Brain microvascular endothelial cell (primary cell): ENCODE measurements around the gene BORCS5.

Source experiments
- DNase-seq: peaks from one replicate; pipeline ENCODE4 v3.0.0-alpha.2; 2020
- H3K27ac ChIP-seq: fragments of 250-450 bp; sonication (Bioruptor Pico); 2 replicates; pipeline ENCODE4 v1.5.1; 2020; ENCODE audit warnings: mild to moderate bottlenecking, moderate library complexity
- H3K27me3 ChIP-seq: fragments of 250-450 bp; sonication (Bioruptor Pico); replicated peaks from 2 replicates; pipeline ENCODE4 v1.5.1; 2020; ENCODE audit warnings: mild to moderate bottlenecking
- H3K36me3 ChIP-seq: fragments of 250-450 bp; sonication (Bioruptor Pico); replicated peaks from 2 replicates; pipeline ENCODE4 v1.5.1; 2020; ENCODE audit warnings: mild to moderate bottlenecking
- H3K4me3 ChIP-seq: 2 replicates; pipeline ENCODE4 v1.5.1; 2011; ENCODE audit warnings: low read depth, mild to moderate bottlenecking, control low read depth, low read length, moderate library complexity
- CTCF ChIP-seq: IDR thresholded peaks from 2 replicates; pipeline ENCODE4 v1.5.1; 2011; ENCODE audit warnings: low read depth, mild to moderate bottlenecking, moderate library complexity, low read length, control low read depth, inconsistent platforms; ENCODE audit errors: missing control alignments
- in situ Hi-C: cut with HindIII; loops from 2 replicates; pipeline ENCODE4 v1.10.0; 2017; ENCODE audit warnings: low sequenced_read_pairs, low pct_ligation_motif_present

Gene BORCS5

GRCh38 chr12:12465522-12465921 lies 108.6 kb downstream of the BORCS5 start:
- H3K27me3 ChIP-seq, result no peaks in the 10 kb centered on the region
- DNase-seq, result no peak
- TF ChIP-seq CTCF, result no peak
- H3K36me3 ChIP-seq, result no peaks in the 10 kb centered on the region
- in situ Hi-C loops, result no loop called here
- H3K4me3 ChIP-seq, result no peak overlapping the region
- H3K27ac ChIP-seq, result no peak overlapping the region

GRCh38 chr12:12466157-12466556 lies 109.3 kb downstream of the BORCS5 start:
- no peak overlapping the region for H3K4me3 ChIP-seq
- in situ Hi-C loops, result no loop called here
- DNase-seq, result no peak
- H3K27me3 ChIP-seq, result no peaks in the 10 kb centered on the region
- TF ChIP-seq CTCF, result no peak
- H3K36me3 ChIP-seq, result no peaks in the 10 kb centered on the region
- no peak overlapping the region for H3K27ac ChIP-seq

GRCh38 chr12:12467264-12467663 lies 110.4 kb downstream of the BORCS5 start:
- no peak for TF ChIP-seq CTCF
- Histone ChIP-seq H3K36me3 (no peaks in the 10 kb centered on the region), H3K4me3 (no peak overlapping the region), H3K27me3 (no peaks in the 10 kb centered on the region), H3K27ac (no peak overlapping the region)
- DNase-seq, result no peak
- in situ Hi-C loops, result no loop called here

GRCh38 chr12:12467688-12468261 lies 110.9 kb downstream of the BORCS5 start:
- TF ChIP-seq CTCF, result no peak
- no peaks in the 10 kb centered on the region for H3K27me3 ChIP-seq
- DNase-seq, result no peak
- in situ Hi-C loops, result no loop called here
- H3K27ac ChIP-seq, result no peak overlapping the region
- no peaks in the 10 kb centered on the region for H3K36me3 ChIP-seq
- no peak overlapping the region for H3K4me3 ChIP-seq

GRCh38 chr12:12468575-12468974 lies 111.7 kb downstream of the BORCS5 start:
- no peaks in the 10 kb centered on the region for H3K27me3 ChIP-seq
- in situ Hi-C loops, result no loop called here
- no peak overlapping the region for H3K27ac ChIP-seq
- no peaks in the 10 kb centered on the region for H3K36me3 ChIP-seq
- DNase-seq, result no peak
- no peak for TF ChIP-seq CTCF
- no peak overlapping the region for H3K4me3 ChIP-seq

- no peak for TF ChIP-seq CTCF
- Histone ChIP-seq H3K36me3 (no peaks in the 10 kb centered on the region), H3K27ac (no peak overlapping the region), H3K4me3 (no peak overlapping the region), H3K27me3 (no peaks in the 10 kb centered on the region)
- DNase-seq, result no peak
- in situ Hi-C loops, result no loop called here
These were observed 112.5 kb downstream of the BORCS5 start for GRCh38 chr12:12469386-12469785.
